Smooth muscle cell (in vitro differentiated cells): Measurements from ENCODE around the gene CFAP77. TPM values are rescaled to one million over a fixed set of nuclear protein-coding genes. Genes with fewer than 3 reads are reported as not detected.

Source experiments
- DNase-seq: peaks from one replicate; lab custom pipeline; 2025; ENCODE audit not compliant: unreplicated experiment; lab: John Stamatoyannopoulos, UW
- H2AFZ ChIP-seq: fragments of 200-600 bp; sonication (generic); 2 replicates; pipeline ENCODE4 v1.6.0; 2016; ENCODE audit warnings: antibody characterized with exemption, low read depth, mild to moderate bottlenecking
- H3F3A ChIP-seq: fragments of 200-600 bp; sonication (generic); 2 replicates; pipeline ENCODE4 v1.6.0; 2017; ENCODE audit warnings: antibody characterized with exemption, low read depth
- H3K27ac ChIP-seq: fragments of 200-600 bp; sonication (generic); 2 replicates; pipeline ENCODE4 v1.5.1; 2016; ENCODE audit warnings: low read depth, mild to moderate bottlenecking
- H3K27me3 ChIP-seq: fragments of 200-600 bp; sonication (generic); 2 replicates; pipeline ENCODE4 v1.6.1; 2016; ENCODE audit warnings: low read depth, mild to moderate bottlenecking
- H3K36me3 ChIP-seq: fragments of 200-600 bp; sonication (generic); 2 replicates; pipeline ENCODE4 v1.5.1; 2016; ENCODE audit warnings: low read depth
- H3K4me1 ChIP-seq: fragments of 200-600 bp; sonication (generic); 2 replicates; pipeline ENCODE4 v1.5.1; 2016; ENCODE audit warnings: low read depth
- H3K4me2 ChIP-seq: fragments of 200-600 bp; sonication (generic); 2 replicates; pipeline ENCODE4 v1.6.0; 2016; ENCODE audit warnings: mild to moderate bottlenecking
- H3K4me3 ChIP-seq: fragments of 200-600 bp; sonication (generic); 2 replicates; pipeline ENCODE4 v1.5.1; 2016; ENCODE audit warnings: mild to moderate bottlenecking
- H3K79me2 ChIP-seq: fragments of 200-600 bp; sonication (generic); 2 replicates; pipeline ENCODE4 v1.6.0; 2016; ENCODE audit warnings: low read depth, mild to moderate bottlenecking
- H3K9ac ChIP-seq: fragments of 200-600 bp; sonication (generic); 2 replicates; pipeline ENCODE4 v1.6.0; 2016; ENCODE audit warnings: low read depth
- H3K9me3 ChIP-seq: fragments of 200-600 bp; sonication (generic); replicated peaks from 2 replicates; pipeline ENCODE4 v1.5.1; 2016; ENCODE audit warnings: low read depth
- H4K20me1 ChIP-seq: fragments of 200-600 bp; sonication (generic); 2 replicates; pipeline ENCODE4 v1.6.0; 2016; ENCODE audit warnings: low read depth
- WGBS: methylation state at CpG from one replicate; pipeline ENCODE4 v1.1.7; 2016; ENCODE audit warnings: low lambda C conversion rate; 5-methylcytosine and 5-hydroxymethylcytosine counted together
- polyA plus RNA-seq: library from polyadenylated mRNA; unstranded; fragments of >200 nt; fragmentation: Nextera tagmentation; extraction: Ambion mirVana; gene quantifications from 2 replicates; pipeline ENCODE4 v1.2.1, GENCODE V29; 2016
- total RNA-seq: library from RNA; depleted of rRNA; stranded (reverse); fragments of >200 nt; gene quantifications from 2 replicates; pipeline ENCODE4 v1.2.3, GENCODE V29; 2014
- TF ChIP-seq, protein P1 (sequence below): fragments of 200-600 bp; sonication (generic); IDR thresholded peaks from 2 replicates; pipeline ENCODE4 v1.5.1; 2017; ENCODE audit warnings: borderline replicate concordance, mild to moderate bottlenecking, antibody characterized with exemption; ENCODE audit not compliant: insufficient read depth, poor library complexity, severe bottlenecking

Gene CFAP77
- total and polyA plus RNA-seq, 2 experiments from 2014 or later, result 0.31 TPM; not detected in 1

DNA sequence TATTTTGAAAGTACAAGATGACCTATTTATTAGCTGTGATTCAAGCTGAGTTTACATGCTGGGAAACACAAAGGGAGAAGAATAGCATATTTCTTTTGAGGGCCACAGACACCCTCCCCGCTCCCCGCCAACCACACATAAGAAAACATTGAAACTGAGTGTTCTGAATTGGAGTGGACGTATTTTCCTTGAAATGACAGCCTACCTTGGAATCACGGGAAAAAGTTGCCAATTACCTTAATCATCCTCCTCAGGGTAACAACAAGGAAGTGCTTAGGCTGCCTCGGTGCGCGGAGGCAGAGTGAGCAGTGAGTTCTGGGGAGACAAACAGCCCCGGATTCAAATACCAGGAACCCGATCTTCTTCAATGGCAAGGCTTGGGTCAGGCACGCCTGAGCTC lies 31.4 kb downstream of the CFAP77 start:
- Histone ChIP-seq H3K79me2 (no peaks in the 10 kb centered on the region), H3K4me3 (no peak overlapping the region), H2AFZ (no peak overlapping the region), H3K4me1 (peaks cover 6% of the 10 kb centered on the region), H4K20me1 (no peaks in the 10 kb centered on the region), H3K4me2 (no peak overlapping the region), H3K36me3 (no peaks in the 10 kb centered on the region), H3K27ac (no peak overlapping the region), H3K9ac (no peak overlapping the region), H3K9me3 (no peaks in the 10 kb centered on the region), H3F3A (no peaks in the 10 kb centered on the region), H3K27me3 (peaks cover 22% of the 10 kb centered on the region)
- DNase-seq, result no peak
- TF ChIP-seq, protein P1, sequence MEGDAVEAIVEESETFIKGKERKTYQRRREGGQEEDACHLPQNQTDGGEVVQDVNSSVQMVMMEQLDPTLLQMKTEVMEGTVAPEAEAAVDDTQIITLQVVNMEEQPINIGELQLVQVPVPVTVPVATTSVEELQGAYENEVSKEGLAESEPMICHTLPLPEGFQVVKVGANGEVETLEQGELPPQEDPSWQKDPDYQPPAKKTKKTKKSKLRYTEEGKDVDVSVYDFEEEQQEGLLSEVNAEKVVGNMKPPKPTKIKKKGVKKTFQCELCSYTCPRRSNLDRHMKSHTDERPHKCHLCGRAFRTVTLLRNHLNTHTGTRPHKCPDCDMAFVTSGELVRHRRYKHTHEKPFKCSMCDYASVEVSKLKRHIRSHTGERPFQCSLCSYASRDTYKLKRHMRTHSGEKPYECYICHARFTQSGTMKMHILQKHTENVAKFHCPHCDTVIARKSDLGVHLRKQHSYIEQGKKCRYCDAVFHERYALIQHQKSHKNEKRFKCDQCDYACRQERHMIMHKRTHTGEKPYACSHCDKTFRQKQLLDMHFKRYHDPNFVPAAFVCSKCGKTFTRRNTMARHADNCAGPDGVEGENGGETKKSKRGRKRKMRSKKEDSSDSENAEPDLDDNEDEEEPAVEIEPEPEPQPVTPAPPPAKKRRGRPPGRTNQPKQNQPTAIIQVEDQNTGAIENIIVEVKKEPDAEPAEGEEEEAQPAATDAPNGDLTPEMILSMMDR, result no peak
- 83% methylated on average over 10 of the region's 10 CpGs for WGBS

DNA sequence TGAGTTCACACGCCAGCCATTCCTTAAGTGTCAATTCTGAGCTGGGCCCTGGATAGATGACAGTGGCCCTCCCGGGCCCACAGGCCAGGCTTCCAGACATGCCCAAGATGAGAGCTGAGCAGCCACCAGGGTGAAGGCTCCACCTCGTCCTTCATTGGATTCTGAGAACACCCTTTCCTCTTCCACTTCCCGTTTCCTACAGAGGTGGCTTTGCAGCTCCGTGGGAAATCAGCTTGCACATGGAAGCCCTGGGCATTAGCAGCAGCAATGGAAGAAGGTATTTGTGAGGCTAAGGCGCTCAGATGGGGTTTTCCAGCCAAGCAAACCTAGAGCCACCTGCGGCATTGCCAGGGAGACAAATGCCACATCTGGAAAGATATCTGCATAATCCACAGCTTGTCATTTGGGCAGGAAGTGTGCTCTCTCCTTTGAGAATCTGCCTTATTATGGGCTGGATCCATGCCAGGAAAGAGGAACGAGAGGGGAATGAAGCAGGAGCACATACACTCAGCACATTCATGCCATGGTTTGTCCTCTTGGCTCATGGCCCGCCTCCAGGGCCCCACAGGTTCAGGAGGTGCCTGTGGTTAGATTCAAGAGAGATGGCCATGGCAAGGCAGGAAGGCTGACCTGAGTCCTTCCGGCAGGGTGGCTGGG lies 34.1 kb downstream of the CFAP77 start:
- H3K27me3 ChIP-seq, result peaks cover 28% of the 10 kb centered on the region
- peaks cover 6% of the 10 kb centered on the region for H3K4me1 ChIP-seq
- no peak for DNase-seq
- H3K9me3 ChIP-seq, result no peaks in the 10 kb centered on the region
- H3K9ac ChIP-seq, result no peak overlapping the region
- H3K36me3 ChIP-seq, result no peaks in the 10 kb centered on the region
- H4K20me1 ChIP-seq, result no peaks in the 10 kb centered on the region
- WGBS, result 90% methylated on average over 10 of the region's 10 CpGs
- no peaks in the 10 kb centered on the region for H3F3A ChIP-seq
- H2AFZ ChIP-seq, result no peak overlapping the region
- no peak overlapping the region for H3K4me3 ChIP-seq
- H3K79me2 ChIP-seq, result no peaks in the 10 kb centered on the region
- TF ChIP-seq, protein P1, result no peak
- no peak overlapping the region for H3K27ac ChIP-seq
- H3K4me2 ChIP-seq, result no peak overlapping the region

DNA sequence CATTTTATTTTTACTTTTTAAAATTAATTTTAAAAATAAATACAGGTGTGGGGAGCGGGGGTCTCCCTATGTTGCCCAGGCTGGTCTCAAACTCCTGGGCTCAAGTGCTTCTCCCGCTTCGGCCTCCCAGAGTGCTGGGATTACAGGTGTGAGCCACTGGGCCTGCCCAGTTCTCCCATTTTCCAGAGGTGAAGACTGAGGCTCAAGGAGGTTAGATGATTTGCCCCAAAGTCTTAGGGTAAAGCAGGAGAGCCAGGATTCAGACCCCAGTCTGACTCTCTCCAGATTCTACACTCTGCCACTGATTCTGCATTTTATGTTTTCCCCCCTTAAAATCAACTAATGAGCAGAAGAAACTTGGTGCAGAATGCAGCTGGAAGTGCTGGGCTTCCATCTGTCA lies 36.9 kb downstream of the CFAP77 start:
- TF ChIP-seq, protein P1, result no peak
- Histone ChIP-seq H3K27me3 (peaks cover 23% of the 10 kb centered on the region), H3K4me3 (no peak overlapping the region), H3K79me2 (no peaks in the 10 kb centered on the region), H3K27ac (no peak overlapping the region), H3K4me2 (no peak overlapping the region), H3K9ac (no peak overlapping the region), H4K20me1 (no peaks in the 10 kb centered on the region), H3K36me3 (no peaks in the 10 kb centered on the region), H3K9me3 (no peaks in the 10 kb centered on the region), H3K4me1 (no peaks in the 10 kb centered on the region), H2AFZ (no peak overlapping the region), H3F3A (no peaks in the 10 kb centered on the region)
- no peak for DNase-seq
- 87% methylated on average over 3 of the region's 3 CpGs for WGBS

DNA sequence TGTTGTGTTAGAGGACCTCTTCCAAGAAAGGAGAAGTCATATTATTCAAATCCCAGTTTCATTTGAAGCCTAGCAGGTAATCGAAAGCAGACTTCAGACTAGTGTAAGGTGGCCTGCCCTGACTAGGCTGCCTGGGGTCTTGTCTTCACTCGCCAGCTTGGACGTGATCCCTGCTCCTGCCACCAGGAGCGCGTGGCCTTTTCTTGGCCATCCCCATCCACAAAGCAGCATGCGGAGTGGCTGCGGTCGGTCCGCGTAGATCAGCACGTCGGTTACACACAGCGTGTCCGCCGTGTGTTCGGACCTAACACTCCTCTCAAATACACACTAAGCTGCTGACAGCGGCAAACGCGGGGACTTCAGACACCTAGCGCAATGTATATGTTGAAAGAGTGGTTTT lies 37.3 kb downstream of the CFAP77 start:
- Histone ChIP-seq H3K4me2 (no peak overlapping the region), H3K36me3 (no peaks in the 10 kb centered on the region), H3K27ac (no peak overlapping the region), H3K4me3 (no peak overlapping the region), H3F3A (no peaks in the 10 kb centered on the region), H3K9ac (no peak overlapping the region), H2AFZ (no peak overlapping the region), H3K9me3 (no peaks in the 10 kb centered on the region), H3K4me1 (no peaks in the 10 kb centered on the region), H3K79me2 (no peaks in the 10 kb centered on the region), H3K27me3 (peaks cover 22% of the 10 kb centered on the region), H4K20me1 (no peaks in the 10 kb centered on the region)
- no peak for DNase-seq
- TF ChIP-seq, protein P1, result peak; percentile 17
- WGBS, result 35% methylated on average over 20 of the region's 20 CpGs
